NCI-H2171 treated with DMSO at 0.1 percent for 48 hours (cell line): ENCODE measurements around the gene ALOX12.
"Not testable (repeated sequence)": the region's sequence is repeated elsewhere in the genome, so short reads cannot be mapped to it uniquely, and the experiment has no call there.

Experiments used
- DNase-seq: peaks from one replicate; lab custom pipeline; 2025; lab: John Stamatoyannopoulos, UW

ALOX12 gene

DNA sequence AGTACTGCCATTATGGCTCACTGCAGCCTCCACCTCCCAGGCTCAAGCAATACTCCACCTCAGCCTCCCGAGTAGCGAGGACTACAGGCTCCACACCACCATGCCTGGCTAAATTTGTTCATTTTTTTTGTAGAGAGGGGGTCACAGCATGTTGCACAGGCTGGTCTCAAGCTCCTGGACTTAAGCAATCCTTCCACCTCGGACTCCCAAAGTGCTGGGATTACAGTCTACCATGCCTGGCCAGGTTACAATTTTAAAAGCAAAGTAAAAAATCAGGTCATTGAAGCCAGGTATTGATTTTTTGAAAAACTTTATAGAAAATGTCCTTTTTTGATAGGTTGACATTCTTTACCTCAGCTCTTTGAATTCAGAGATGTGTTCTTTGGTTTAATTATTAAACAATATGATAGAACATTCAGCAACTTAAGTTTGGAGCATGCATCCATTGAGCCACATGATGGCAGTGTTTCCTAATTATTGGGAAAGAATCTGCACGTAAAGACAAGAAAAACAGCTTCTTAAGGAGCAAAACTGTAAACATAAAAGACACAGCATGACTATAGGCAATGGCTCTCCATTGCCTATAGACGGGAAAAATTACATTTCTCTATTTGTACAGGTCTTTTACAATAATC is 49.8 kb downstream of the ALOX12 start:
- peak; percentile 66 for DNase-seq

DNA sequence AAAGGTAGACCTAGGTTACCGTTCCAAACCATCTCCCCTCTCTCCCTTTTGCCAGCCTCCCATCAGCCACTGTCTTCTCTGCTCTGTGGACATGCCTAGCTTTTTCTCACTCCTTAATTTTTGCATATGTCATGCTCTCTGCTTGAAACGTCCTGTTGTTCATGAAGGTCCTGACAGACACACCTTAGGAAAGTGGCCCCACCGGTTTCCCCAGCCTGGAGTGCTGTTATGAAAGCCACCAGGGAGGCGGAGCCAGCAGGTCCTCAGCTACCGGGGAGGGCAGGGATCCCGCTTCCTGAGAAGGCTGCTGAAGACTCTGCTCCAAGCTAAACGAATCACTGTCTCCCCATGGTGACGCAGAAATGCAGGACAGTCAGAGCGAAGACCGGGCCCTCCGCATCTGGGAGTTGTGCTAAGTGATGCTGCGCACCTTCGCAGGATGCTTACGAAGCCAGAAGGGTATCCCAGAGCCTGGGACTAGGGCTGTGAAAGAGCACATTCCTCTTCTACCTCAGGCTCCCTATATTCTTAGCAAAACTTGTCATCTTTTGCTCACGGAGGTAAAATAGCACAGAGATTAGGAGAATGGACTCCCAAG is 50.4 kb downstream of the ALOX12 start:
- no peak for DNase-seq

DNA sequence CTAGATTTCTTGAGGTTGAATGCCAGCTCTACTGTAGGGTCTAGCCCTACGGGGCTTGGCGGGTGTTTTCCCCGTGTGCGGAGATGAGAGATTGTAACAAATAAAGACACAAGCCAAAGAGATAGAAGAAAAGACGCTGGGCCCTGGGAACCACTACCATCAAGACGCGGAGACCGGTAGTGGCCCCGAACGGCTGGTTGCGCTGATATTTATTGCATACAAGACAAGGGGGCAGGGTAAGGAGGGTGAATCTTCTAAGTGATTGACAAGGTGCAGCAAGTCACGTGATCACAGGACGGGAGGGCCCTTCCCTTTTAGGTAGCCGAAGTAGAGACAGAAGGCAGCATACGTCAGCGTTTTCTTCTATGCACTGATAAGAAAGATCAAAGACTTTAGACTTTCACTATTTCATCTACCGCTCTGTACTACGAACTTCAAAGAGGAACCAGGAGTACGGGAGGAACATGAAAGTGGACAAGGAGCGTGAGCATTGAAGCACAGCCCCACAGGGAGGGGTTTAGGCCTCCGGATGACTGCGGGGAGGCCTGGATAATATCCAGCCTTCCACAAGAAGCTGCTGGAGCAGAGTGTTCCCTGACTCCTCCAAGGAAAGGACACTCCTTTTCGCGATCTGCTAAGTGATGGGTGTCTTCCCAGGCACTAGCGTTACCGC is 51.0 kb downstream of the ALOX12 start:
- DNase-seq: not testable (repeated sequence)

DNA sequence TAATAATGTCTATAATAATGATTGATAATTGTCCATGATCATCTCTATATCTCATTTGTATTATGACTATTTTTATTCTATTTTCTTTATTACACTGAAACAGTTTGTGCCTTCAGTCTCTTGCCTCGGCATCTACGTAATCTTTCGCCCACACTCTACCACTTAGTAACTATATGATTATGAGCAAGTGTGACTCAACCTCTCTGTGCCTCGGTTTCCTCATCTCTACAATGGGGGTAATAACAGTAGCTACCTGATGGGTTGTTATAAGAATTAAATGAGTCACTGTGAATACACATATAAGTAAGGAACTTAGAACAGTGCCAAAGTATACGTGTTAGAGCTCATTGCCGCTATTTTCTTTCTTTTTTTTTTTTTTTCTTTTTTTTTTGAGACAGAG is 51.7 kb downstream of the ALOX12 start:
- no peak for DNase-seq

DNA sequence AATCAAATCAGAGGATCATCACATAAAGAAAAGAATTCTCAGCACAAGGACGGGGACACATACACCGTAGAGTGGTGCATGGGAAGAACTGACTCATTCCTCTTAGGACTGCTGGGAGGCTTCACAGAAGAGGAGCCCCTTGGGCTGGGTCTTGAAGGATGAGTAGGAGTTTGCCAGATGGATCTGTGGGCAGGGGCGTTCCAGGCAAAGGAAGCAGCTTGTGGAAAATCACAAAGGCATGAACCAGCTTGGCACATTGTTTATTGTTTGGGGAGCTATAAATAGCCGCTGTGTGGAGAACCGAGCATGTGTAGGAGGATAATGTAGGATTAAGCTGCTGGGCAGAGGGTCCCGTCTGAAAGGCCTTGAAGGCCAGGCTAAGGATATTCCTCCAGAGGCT is 53.1 kb downstream of the ALOX12 start:
- no peak for DNase-seq

DNA sequence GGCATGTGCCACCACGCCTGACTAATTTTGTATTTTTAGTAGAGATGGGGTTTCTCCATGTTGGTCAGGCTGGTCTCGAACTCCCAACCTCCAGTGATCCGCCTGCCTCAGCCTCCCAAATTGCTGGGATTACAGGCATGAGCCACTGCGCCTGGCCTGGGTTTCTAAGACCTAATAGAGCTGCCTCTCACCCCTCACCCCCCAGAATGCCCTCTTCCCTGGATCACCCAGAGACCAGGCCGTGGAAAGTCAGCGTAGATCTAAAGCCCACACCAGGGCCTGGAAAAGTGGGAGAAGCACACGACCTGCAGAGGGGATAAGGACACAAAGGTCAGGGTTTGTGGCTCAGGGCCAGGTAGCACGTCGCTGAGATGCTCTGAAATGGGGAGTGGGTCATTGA is 54.7 kb downstream of the ALOX12 start:
- DNase-seq: not testable (repeated sequence)

DNA sequence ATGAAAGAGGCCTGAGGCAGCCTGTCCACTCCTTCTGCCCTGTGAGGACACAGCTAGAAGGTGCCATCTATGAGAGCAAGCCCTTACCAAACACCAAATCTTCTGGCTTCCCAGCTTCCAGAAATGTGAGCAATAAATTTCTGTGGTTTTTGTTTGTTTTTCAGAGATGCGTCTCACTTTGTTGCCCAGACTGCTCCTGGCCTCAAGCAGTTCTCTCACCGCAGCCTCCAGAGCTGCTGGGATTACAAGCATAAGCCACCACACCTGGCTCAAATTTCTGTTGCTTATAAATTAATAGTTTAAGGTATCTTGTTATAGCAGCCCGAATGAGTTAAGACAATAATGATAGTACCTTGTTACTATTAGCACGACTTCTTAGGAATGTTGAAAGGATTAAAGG is 60.5 kb downstream of the ALOX12 start:
- DNase-seq: no peak

DNA sequence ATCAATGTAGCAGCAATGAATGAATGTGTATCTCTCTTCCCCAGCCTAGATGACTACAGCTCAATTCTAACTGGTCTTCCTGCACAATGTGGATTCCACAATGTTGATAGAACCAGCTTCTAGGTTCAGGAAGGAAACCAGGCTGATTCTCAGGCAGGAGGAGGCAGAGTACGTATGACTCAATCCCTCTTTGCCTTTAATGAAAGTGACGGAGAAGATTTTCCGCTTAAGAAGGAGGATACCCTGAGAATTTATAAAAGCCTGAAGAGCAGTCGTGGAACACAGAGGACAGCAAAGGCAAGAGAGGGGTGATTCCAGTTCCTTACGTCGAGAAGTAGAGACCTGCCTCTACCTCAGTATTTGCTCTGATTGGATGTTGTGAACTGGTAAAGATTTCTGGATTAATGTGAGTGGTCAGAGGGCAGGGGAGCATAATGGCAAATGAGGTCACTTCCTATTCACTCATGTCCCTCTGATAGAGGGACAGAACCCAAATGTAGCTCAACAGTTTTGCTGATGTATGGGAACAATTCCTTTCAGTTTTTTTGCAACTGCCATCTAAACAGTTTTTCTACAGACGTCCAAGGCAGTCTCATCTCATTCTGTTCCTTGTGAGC is 63.1 kb downstream of the ALOX12 start:
- no peak for DNase-seq
